Neural cell (in vitro differentiated cells): Measurements from ENCODE around the gene MATN3. TPM values are rescaled to one million over a fixed set of nuclear protein-coding genes. Genes with fewer than 3 reads are reported as not detected.

Experiments used
- H2AFZ ChIP-seq: fragments of 200-600, 300-800 bp; sonication (generic), shearing (Covaris generic); 2 replicates; pipeline ENCODE4 v1.6.0; 2014; ENCODE audit warnings: low read depth, mild to moderate bottlenecking, antibody characterized with exemption, low read length, moderate library complexity
- H3F3A ChIP-seq: fragments of 200-600 bp; shearing (Covaris generic); 2 replicates; pipeline ENCODE4 v1.6.1; 2016; ENCODE audit warnings: mild to moderate bottlenecking, moderate library complexity, mixed read lengths, antibody characterized with exemption, low read length; ENCODE audit not compliant: insufficient read depth, poor library complexity, severe bottlenecking
- H3K27ac ChIP-seq: fragments of 200-600, 300-800 bp; sonication (generic), shearing (Covaris generic); 2 replicates; pipeline ENCODE4 v1.5.1; 2014; ENCODE audit warnings: mild to moderate bottlenecking, low read length, moderate library complexity
- H3K27me3 ChIP-seq: fragments of 300-800, 200-600 bp; sonication (generic), shearing (Covaris generic); 2 replicates; pipeline ENCODE4 v1.6.0; 2014; ENCODE audit warnings: mild to moderate bottlenecking, low read depth, low read length, moderate library complexity; ENCODE audit not compliant: insufficient read depth
- H3K36me3 ChIP-seq: fragments of 300-800, 200-600 bp; sonication (generic), shearing (Covaris generic); 2 replicates; pipeline ENCODE4 v1.5.1; 2014; ENCODE audit warnings: mild to moderate bottlenecking, antibody characterized with exemption, low read length, moderate library complexity; ENCODE audit not compliant: insufficient read depth
- H3K4me2 ChIP-seq: fragments of 300-800, 200-600 bp; sonication (generic), shearing (Covaris generic); 2 replicates; pipeline ENCODE4 v1.6.0; 2014; ENCODE audit warnings: mild to moderate bottlenecking, low read length
- H3K4me3 ChIP-seq: fragments of 300-800, 200-600 bp; sonication (generic), shearing (Covaris generic); 2 replicates; pipeline ENCODE4 v1.5.1; 2014; ENCODE audit warnings: mild to moderate bottlenecking, low read length, moderate library complexity
- H3K79me2 ChIP-seq: fragments of 200-600 bp; shearing (Covaris generic); replicated peaks from 2 replicates; pipeline ENCODE4 v1.6.0; 2014; ENCODE audit warnings: mild to moderate bottlenecking, low read length, moderate library complexity; ENCODE audit not compliant: insufficient read depth
- H3K9ac ChIP-seq: fragments of 300-800, 200-600 bp; sonication (generic), shearing (Covaris generic); 2 replicates; pipeline ENCODE4 v1.6.1; 2016; ENCODE audit warnings: mild to moderate bottlenecking, low read length, mixed read lengths
- H3K9me2 ChIP-seq: fragments of 200-600 bp; shearing (Covaris generic); 2 replicates; pipeline ENCODE4 v1.6.1; 2016; ENCODE audit warnings: mild to moderate bottlenecking, low read length, mixed read lengths; ENCODE audit not compliant: insufficient read depth
- H3K9me3 ChIP-seq: fragments of 200-600, 300-800 bp; sonication (generic), shearing (Covaris generic); 2 replicates; pipeline ENCODE4 v1.6.1; 2016; ENCODE audit warnings: mild to moderate bottlenecking, mixed run types, low read length, moderate library complexity, mixed read lengths
- H4K20me1 ChIP-seq: fragments of 200-600 bp; shearing (Covaris generic); 2 replicates; pipeline ENCODE4 v1.6.1; 2016; ENCODE audit warnings: mild to moderate bottlenecking, mixed run types; ENCODE audit not compliant: insufficient read depth
- CTCF ChIP-seq: fragments of 450-650 bp; IDR thresholded peaks from 2 replicates; pipeline ENCODE4 v1.5.1; 2014; ENCODE audit warnings: antibody characterized with exemption, mild to moderate bottlenecking, moderate library complexity; ENCODE audit not compliant: poor library complexity, severe bottlenecking
- EP300 ChIP-seq: fragments of 450-650 bp; conservative IDR thresholded peaks from 2 replicates; pipeline ENCODE4 v1.6.1; 2014; ENCODE audit warnings: antibody characterized with exemption, mild to moderate bottlenecking, moderate library complexity; ENCODE audit not compliant: poor library complexity, severe bottlenecking
- EZH2 ChIP-seq: fragments of 200-600, 300-800 bp; shearing (Covaris generic), sonication (generic); IDR thresholded peaks from 2 replicates; pipeline ENCODE4 v1.6.1; 2014; ENCODE audit warnings: antibody characterized with exemption, low read length, borderline replicate concordance, mild to moderate bottlenecking; ENCODE audit not compliant: insufficient read depth, poor library complexity, severe bottlenecking
- MXI1 ChIP-seq: fragments of 450-650 bp; conservative IDR thresholded peaks from 2 replicates; pipeline ENCODE4 v1.6.1; 2014; ENCODE audit warnings: antibody characterized with exemption, mild to moderate bottlenecking; ENCODE audit not compliant: poor library complexity, severe bottlenecking
- POLR2AphosphoS5 ChIP-seq: IDR thresholded peaks from 2 replicates; pipeline ENCODE4 v1.6.1; 2012
- RAD21 ChIP-seq: fragments of 450-650 bp; conservative IDR thresholded peaks from 2 replicates; pipeline ENCODE4 v1.6.1; 2014; ENCODE audit warnings: antibody characterized with exemption, mild to moderate bottlenecking, moderate library complexity
- REST ChIP-seq: IDR thresholded peaks from 2 replicates; pipeline ENCODE4 v1.6.1; 2012; ENCODE audit warnings: borderline replicate concordance
- SMC3 ChIP-seq: fragments of 450-650 bp; conservative IDR thresholded peaks from 2 replicates; pipeline ENCODE4 v1.6.1; 2014; ENCODE audit warnings: antibody characterized with exemption, mild to moderate bottlenecking, moderate library complexity; ENCODE audit not compliant: poor library complexity
- TAF1 ChIP-seq: IDR thresholded peaks from 2 replicates; pipeline ENCODE4 v1.6.1; 2012; ENCODE audit warnings: low read depth
- polyA plus RNA-seq: library from polyadenylated mRNA; depleted of rRNA; stranded (reverse); fragments of >200 nt; gene quantifications from 2 replicates; pipeline ENCODE4 v1.2.3, GENCODE V29; 2014

The MATN3 gene
- polyA plus RNA-seq, 1 donor from 2014 or later = 0.90 TPM

GRCh38 chr2:20023688-20024087, 11.2 kb upstream of the MATN3 start:
- Histone ChIP-seq H3K9ac (no peak overlapping the region), H4K20me1 (no peaks in the 10 kb centered on the region), H3K4me2 (no peak overlapping the region), H3K9me2 (no peaks in the 10 kb centered on the region), H3F3A (no peaks in the 10 kb centered on the region), H3K79me2 (no peaks in the 10 kb centered on the region), H3K27me3 (no peaks in the 10 kb centered on the region), H3K36me3 (peaks cover 6% of the 10 kb centered on the region), H3K4me3 (no peak overlapping the region), H2AFZ (no peak overlapping the region), H3K9me3 (peaks cover 7% of the 10 kb centered on the region), H3K27ac (no peak overlapping the region)
- TF ChIP-seq POLR2AphosphoS5 = no peak
- no peak for TF ChIP-seq MXI1
- no peak for TF ChIP-seq SMC3
- no peak for TF ChIP-seq EP300
- no peak for TF ChIP-seq RAD21
- TF ChIP-seq EZH2 = no peak
- no peak for TF ChIP-seq CTCF
- no peak for TF ChIP-seq TAF1
- no peak for TF ChIP-seq REST

GRCh38 chr2:20021405-20022009, 9.0 kb upstream of the MATN3 start:
- H3K9ac ChIP-seq = no peak overlapping the region
- no peak overlapping the region for H3K4me3 ChIP-seq
- peaks cover 6% of the 10 kb centered on the region for H3K36me3 ChIP-seq
- H3K4me2 ChIP-seq = no peak overlapping the region
- H3K27ac ChIP-seq = no peak overlapping the region
- no peaks in the 10 kb centered on the region for H3K27me3 ChIP-seq
- TF ChIP-seq EZH2 (no peak), SMC3 (no peak), TAF1 (no peak), REST (no peak), MXI1 (no peak), EP300 (no peak), RAD21 (no peak), POLR2AphosphoS5 (no peak), CTCF (no peak)
- H3F3A ChIP-seq = no peaks in the 10 kb centered on the region
- no peaks in the 10 kb centered on the region for H4K20me1 ChIP-seq
- peaks cover 7% of the 10 kb centered on the region for H3K9me3 ChIP-seq
- H3K9me2 ChIP-seq = no peaks in the 10 kb centered on the region
- no peaks in the 10 kb centered on the region for H3K79me2 ChIP-seq
- H2AFZ ChIP-seq = no peak overlapping the region
